AG09319 (cell line): ENCODE data around the gene WFS1.

Experiments
- DNase-seq: peaks from one replicate; pipeline ENCODE4 v3.0.0-alpha.2; 2010; ENCODE audit warnings: low read depth; ENCODE audit errors: extremely low read depth
- TF ChIP-seq, protein P1 (sequence below): IDR thresholded peaks from 2 replicates; pipeline ENCODE4 v1.5.1; 2011; ENCODE audit warnings: low read depth, mild to moderate bottlenecking, inconsistent platforms, low read length, moderate library complexity

WFS1 gene

DNA sequence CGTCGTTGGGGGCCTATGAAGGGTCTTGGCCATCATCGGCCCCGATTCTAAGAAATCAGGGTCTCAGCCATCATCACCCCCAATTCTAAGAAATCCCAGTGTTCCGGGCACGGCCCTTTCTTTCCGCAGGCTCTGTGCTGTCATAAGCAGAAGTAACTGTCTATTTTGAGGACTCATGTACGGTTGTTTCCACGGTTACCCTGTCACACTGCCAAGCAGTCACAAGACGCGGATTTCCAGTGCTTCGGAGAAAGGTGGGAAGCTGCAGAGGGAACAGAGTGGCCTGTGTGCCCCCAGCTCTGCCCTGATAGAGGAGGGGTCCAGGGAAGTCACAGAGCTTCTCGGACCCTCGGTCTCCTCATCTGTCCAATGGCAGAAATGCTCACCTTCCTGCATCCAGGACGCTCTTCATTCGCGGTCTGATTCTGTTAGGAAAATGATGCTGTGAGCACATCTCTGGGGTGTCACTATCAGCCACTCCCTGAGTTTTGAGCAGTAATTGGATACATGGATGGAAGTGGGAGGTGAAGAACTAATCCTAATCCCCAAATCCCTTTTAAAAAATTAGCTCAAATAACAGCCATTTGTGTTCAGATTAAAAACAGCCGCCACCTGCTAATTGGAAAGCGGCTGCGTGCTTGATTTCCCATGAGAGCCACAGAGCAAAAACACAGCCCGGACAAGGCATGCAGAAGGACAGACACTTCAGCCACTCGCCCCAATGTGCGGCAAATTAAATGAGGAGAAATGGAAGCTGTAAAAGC is 73.1 kb downstream of the WFS1 start:
- TF ChIP-seq, protein P1, sequence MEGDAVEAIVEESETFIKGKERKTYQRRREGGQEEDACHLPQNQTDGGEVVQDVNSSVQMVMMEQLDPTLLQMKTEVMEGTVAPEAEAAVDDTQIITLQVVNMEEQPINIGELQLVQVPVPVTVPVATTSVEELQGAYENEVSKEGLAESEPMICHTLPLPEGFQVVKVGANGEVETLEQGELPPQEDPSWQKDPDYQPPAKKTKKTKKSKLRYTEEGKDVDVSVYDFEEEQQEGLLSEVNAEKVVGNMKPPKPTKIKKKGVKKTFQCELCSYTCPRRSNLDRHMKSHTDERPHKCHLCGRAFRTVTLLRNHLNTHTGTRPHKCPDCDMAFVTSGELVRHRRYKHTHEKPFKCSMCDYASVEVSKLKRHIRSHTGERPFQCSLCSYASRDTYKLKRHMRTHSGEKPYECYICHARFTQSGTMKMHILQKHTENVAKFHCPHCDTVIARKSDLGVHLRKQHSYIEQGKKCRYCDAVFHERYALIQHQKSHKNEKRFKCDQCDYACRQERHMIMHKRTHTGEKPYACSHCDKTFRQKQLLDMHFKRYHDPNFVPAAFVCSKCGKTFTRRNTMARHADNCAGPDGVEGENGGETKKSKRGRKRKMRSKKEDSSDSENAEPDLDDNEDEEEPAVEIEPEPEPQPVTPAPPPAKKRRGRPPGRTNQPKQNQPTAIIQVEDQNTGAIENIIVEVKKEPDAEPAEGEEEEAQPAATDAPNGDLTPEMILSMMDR: no peak
- DNase-seq: no peak

DNA sequence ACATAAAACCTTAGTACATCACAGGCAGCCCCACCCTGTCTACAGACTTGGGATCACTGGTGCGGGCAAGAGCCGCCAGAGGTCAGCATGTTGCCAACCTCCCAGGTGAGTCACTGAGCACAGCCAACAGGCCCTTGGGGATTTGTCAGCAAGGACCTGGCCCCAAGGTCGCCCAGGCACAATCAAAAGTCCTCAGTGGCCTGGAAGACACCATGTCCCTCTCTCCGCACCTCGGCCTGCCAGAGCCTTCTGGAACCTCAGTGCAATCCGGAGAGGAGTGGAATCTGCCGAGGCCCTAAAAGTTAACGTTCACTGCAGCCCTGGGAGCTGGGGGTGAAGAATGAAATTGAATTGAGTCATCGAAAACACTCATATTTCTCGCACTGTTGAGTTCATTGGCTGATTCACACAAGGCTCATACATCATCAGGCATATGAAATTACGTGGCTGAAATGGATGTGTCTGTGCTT is 74.3 kb downstream of the WFS1 start:
- TF ChIP-seq, protein P1: no peak
- no peak for DNase-seq

DNA sequence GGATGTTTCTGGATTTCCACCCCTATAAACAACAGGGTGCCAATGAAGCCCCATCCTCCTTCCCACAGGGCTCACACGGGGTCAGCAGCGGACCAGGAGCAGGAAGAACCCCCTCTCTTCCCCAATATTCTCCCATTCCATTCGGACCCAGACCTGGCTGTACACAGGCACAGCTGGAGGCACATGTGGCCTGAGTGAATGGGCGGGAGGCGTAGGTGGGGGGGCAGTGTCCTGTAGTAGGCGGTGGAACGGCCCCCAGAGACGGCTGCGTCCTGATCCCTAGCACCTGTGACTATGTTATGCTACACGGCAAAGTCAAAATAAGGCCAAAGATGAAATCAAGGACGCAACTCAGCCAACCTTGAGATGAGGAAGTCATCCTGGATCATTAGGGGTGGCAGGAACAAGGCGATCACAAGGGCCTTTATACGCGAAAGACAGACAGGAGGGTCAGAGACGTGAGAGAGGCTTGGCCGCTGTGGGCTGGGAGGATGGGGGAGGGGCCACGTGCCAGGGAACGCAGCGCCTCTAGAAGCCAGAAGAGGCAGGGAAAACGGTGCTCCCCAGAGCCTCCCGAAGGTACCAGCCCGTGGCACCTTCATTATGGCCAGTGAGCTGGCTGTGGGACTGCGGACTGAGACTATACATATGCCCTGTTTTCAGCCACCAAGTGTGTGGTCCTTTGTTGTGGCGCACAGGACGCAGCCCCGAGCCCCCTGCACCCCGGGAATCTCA is 75.6 kb downstream of the WFS1 start:
- DNase-seq: no peak
- TF ChIP-seq, protein P1: no peak

DNA sequence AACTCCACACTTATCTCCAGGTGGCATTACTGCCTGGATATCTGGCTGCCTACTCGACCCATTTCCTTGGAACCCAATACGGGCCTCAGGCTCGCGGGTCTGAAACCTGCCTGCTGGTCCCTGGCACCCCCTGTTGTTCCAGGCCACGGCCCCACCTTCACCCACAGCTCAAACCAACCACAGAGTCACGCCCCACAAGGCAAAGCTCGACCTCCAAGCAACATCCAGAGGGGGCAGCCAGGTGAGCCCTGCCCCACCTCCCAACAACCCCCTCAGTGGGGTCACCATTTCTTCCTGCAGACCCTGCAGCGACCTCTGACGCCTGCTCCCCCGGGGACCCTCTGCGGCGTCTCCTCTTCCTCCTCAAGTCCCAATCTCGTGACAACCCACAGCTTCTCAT is 76.2 kb downstream of the WFS1 start:
- DNase-seq: no peak
- TF ChIP-seq, protein P1: no peak

DNA sequence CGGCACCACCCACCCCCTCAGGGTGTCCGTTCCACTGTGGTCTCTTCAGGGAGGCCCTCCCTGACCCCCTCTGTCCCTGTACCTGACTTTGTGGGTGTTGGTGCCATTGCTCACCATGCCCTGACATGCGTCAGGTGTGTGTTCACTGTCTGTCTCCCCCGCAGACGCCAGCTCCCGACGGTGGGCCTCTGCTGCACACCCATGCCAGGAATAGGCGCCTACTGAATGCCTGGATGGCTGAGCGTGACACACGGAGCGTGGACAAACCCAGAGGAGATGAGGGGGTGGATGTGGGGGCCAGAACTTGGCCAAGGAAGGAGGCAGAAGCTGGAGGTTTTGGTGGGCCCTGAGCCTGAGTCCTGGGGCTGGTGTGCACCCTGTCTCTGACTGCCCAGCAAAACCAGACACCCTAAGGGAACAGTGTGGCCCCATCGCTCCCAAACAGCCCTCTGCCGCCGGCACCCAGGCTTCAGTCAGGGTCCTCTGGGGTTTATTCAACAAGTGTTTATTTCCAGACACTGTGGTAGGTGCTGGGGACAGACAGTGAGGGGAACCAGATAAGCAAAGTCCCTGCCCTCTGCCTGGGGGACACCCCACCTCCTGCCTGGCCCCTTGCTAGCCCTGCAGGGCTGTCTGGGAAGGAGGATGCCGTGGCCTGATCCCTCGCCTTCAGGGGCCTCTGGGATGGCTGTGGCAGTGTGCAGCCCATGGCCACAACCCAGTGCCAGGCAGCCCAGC is 76.9 kb downstream of the WFS1 start:
- TF ChIP-seq, protein P1: no peak
- DNase-seq: no peak

DNA sequence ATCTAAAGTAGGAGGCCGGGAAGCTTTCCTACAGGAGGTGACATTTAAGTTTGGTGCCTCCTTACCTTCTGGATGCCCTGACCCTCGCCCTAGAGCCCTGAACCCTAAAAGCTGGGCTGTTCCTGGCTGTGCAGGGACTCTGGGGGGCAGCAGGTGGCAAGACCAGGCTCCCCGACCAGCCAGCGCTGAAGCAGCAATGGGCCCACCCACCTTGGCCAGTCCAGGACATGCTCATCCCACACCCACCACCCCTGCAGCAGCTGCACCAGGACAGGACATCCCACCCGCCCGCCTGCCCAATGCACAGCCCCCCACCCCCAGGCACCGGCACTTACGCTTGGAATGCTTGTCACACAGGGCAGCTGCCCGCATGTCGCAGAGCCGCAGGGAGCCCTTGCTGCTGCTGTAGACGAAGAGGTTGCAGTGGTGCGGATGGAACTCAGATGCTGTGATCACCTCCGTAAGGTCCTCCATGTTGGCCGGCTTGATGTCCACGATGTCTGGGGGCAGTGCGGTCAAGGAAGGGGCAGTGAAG is 77.9 kb downstream of the WFS1 start:
- no peak for DNase-seq
- TF ChIP-seq, protein P1: no peak

DNA sequence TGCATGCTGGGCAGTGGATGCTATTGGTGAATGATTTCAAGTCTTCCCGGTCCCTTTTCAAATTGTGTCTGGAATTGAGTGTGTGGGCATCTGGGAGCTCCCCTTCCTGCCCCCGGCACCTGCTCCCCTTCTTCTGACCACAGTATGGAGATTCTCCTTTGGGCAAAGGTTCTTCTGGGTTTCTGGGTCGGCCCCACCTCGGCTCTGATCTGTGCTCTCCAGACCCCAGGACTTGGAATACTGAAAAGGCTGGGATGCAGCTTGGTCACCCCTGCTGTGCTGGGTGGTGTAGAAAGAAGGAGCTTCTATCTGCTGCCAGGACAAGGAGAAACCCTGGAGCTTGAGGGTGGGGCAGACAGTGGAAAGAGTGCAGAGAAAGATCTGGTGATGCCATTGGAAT is 78.8 kb downstream of the WFS1 start:
- DNase-seq: no peak

More for the DNA sequence above, 78.8 kb downstream of the WFS1 start:
- TF ChIP-seq, protein P1: no peak
